Endothelial cell of umbilical vein (primary cell): ENCODE data around the gene FANCG. TPM values are rescaled to one million over a fixed set of nuclear protein-coding genes. Genes with fewer than 3 reads are reported as not detected.

Experiments used
- BruUV-seq: library from RNA; stranded (reverse); fragments of 400-500 nt; replicated peaks from 2 replicates; lab custom pipeline; 2021; lab: Mats Ljungman, UMichigan
- CTCF ChIA-PET: fragments of 300-600, 350-600 bp; sonication (Branson Sonifier 250); formaldehyde crosslinking; loops from one replicate; lab custom pipeline; 2021; ENCODE audit warnings: antibody characterized with exemption, inconsistent platforms; lab: Charles Lee
- POLR2A ChIA-PET: fragments of 300-600, 350-600 bp; sonication (Branson Sonifier 250); formaldehyde crosslinking; loops from one replicate; lab custom pipeline; 2021; ENCODE audit warnings: antibody characterized with exemption, inconsistent platforms; lab: Charles Lee
- DNase-seq: peaks from one replicate; pipeline ENCODE4 v3.0.0-alpha.2; 2011; ENCODE audit warnings: low read depth, low spot score
- FAIRE-seq: peaks from 2 replicates; lab custom pipeline; 2011; peaks lifted over from hg19 to GRCh38; lab: Jason Lieb, UNC
- H2AFZ ChIP-seq: 2 replicates; pipeline ENCODE4 v1.6.0; 2012; ENCODE audit warnings: low read depth, low read length, control low read depth, inconsistent platforms
- H3K27ac ChIP-seq: 2 replicates; pipeline ENCODE4 v1.5.1; 2011; ENCODE audit warnings: low read depth, mild to moderate bottlenecking, control low read depth, low read length, moderate library complexity; ENCODE audit not compliant: insufficient read depth
- H3K27me3 ChIP-seq, 2 experiments: 2 replicates each; pipeline versions ENCODE4 v1.6.0 to v1.6.1; 2011; ENCODE audit warnings: low read length in 2 of 2, mixed read lengths in 1 of 2; ENCODE audit not compliant: control insufficient read depth in 2 of 2, insufficient read depth in 2 of 2
- H3K36me3 ChIP-seq, 2 experiments: 2 replicates in 1 of 2; 3 replicates in 1 of 2; pipeline ENCODE4 v1.5.1; 2011; ENCODE audit warnings: low read length in 2 of 2, mild to moderate bottlenecking in 1 of 2, moderate library complexity in 1 of 2; ENCODE audit not compliant: control insufficient read depth in 2 of 2, insufficient read depth in 2 of 2; ENCODE audit errors: extremely low read depth in 1 of 2
- H3K4me1 ChIP-seq: 3 replicates; pipeline ENCODE4 v1.5.1; 2011; ENCODE audit warnings: mild to moderate bottlenecking, low read length; ENCODE audit not compliant: control insufficient read depth, insufficient read depth; ENCODE audit errors: extremely low read depth
- H3K4me2 ChIP-seq: 2 replicates; pipeline ENCODE4 v1.6.1; 2011; ENCODE audit warnings: low read length, control low read depth, mixed read lengths; ENCODE audit not compliant: insufficient read depth
- H3K4me3 ChIP-seq, 3 experiments: fragments of 200-600 bp in 1 of 3; sonication (generic), shearing (Covaris generic) in 1 of 3; replicated peaks in 1 of 3; 2 replicates each; pipeline ENCODE4 v1.5.1; 2011 to 2016; ENCODE audit warnings: control low read depth in 3 of 3, low read length in 3 of 3, mild to moderate bottlenecking in 2 of 3, inconsistent platforms in 1 of 3, low read depth in 1 of 3, moderate library complexity in 1 of 3; ENCODE audit not compliant: insufficient read depth in 1 of 3
- H3K79me2 ChIP-seq: 2 replicates; pipeline ENCODE4 v1.6.0; 2012; ENCODE audit warnings: low read length, inconsistent platforms; ENCODE audit not compliant: control insufficient read depth, insufficient read depth
- H3K9ac ChIP-seq: replicated peaks from 2 replicates; pipeline ENCODE3; 2011; ENCODE audit warnings: low read length, control low read depth; ENCODE audit not compliant: insufficient read depth; ENCODE audit errors: extremely low read depth
- H3K9me1 ChIP-seq: replicated peaks from 3 replicates; pipeline ENCODE4 v1.6.0; 2011; ENCODE audit warnings: mild to moderate bottlenecking, low read length; ENCODE audit not compliant: control insufficient read depth, insufficient read depth; ENCODE audit errors: extremely low read depth
- H3K9me3 ChIP-seq: replicated peaks from 2 replicates; pipeline ENCODE4 v1.5.1; 2012; ENCODE audit warnings: low read length, inconsistent platforms; ENCODE audit not compliant: control insufficient read depth, insufficient read depth
- H4K20me1 ChIP-seq: replicated peaks from 2 replicates; pipeline ENCODE3; 2011; ENCODE audit warnings: mild to moderate bottlenecking, low read length; ENCODE audit not compliant: control insufficient read depth, insufficient read depth; ENCODE audit errors: extremely low read depth
- EZH2 ChIP-seq: IDR thresholded peaks from 2 replicates; pipeline ENCODE4 v1.6.1; 2012; ENCODE audit warnings: borderline replicate concordance, low read depth, mild to moderate bottlenecking, moderate library complexity, low read length, inconsistent platforms; ENCODE audit not compliant: severe bottlenecking
- FOS ChIP-seq: IDR thresholded peaks from 2 replicates; pipeline ENCODE4 v1.6.1; 2011; ENCODE audit warnings: mild to moderate bottlenecking, low read length, moderate library complexity, borderline replicate concordance; ENCODE audit not compliant: insufficient read depth
- GATA2 ChIP-seq: IDR thresholded peaks from 2 replicates; pipeline ENCODE4 v1.7.0; 2011; ENCODE audit warnings: low read depth, mild to moderate bottlenecking, moderate library complexity, mixed read lengths, low read length; ENCODE audit not compliant: insufficient read length, insufficient read depth
- JUN ChIP-seq: IDR thresholded peaks from 2 replicates; pipeline ENCODE4 v1.6.1; 2011; ENCODE audit warnings: borderline replicate concordance, low read depth; ENCODE audit not compliant: insufficient read length, insufficient read depth
- MYC ChIP-seq: IDR thresholded peaks from one replicate; pipeline ENCODE4 v1.6.1; 2011; ENCODE audit warnings: mild to moderate bottlenecking, low read depth, low read length
- POLR2A ChIP-seq: IDR thresholded peaks from 2 replicates; pipeline ENCODE4 v1.6.1; 2012; ENCODE audit warnings: low read depth, mild to moderate bottlenecking, control low read depth, low read length
- POLR2AphosphoS5 ChIP-seq: IDR thresholded peaks from 2 replicates; pipeline ENCODE4 v1.6.1; 2012; ENCODE audit warnings: low read depth, mild to moderate bottlenecking, control low read depth, low read length, moderate library complexity; ENCODE audit not compliant: insufficient read depth
- dilution Hi-C: fragments of 300-500 bp; cut with MboI; formaldehyde crosslinking; loops from one replicate; pipeline ENCODE4 v1.15.0; 2019; ENCODE audit warnings: low sequenced_read_pairs; ENCODE audit not compliant: extremely low pct_ligation_motif_present
- intact Hi-C: fragments of 100-400 bp; cut with micrococcal nuclease; formaldehyde crosslinking; loops from one replicate; pipeline ENCODE4 v1.10.0; 2022
- polyA plus RNA-seq, 4 experiments: library from polyadenylated mRNA; depleted of rRNA in 3 of 4; stranded (reverse) in 3 of 4; unstranded in 1 of 4; fragments of >200 nt; gene quantifications; 2 replicates each; pipeline versions ENCODE4 v1.2.1 to v1.2.3, GENCODE V29; 2011 to 2012; ENCODE audit warnings: missing spikeins in 1 of 4
- total RNA-seq: library from RNA; stranded (reverse); gene quantifications from 2 replicates; pipeline ENCODE4 v1.2.3, GENCODE V29; 2021
- TF ChIP-seq, protein P1 (sequence below): IDR thresholded peaks from 2 replicates; pipeline ENCODE4 v1.6.1; 2011; ENCODE audit not compliant: insufficient read depth, insufficient read length
- TF ChIP-seq, protein P2 (sequence below), 2 donors: IDR thresholded peaks; 1 replicate in 1 of 2; 2 replicates in 1 of 2; pipeline ENCODE4 v1.5.1; 2011; ENCODE audit warnings: low read length in 2 of 2, mild to moderate bottlenecking in 2 of 2, moderate library complexity in 2 of 2, control low read depth in 1 of 2, inconsistent platforms in 1 of 2, low read depth in 1 of 2; ENCODE audit not compliant: insufficient read depth in 1 of 2; ENCODE audit errors: extremely low read depth in 1 of 2

FANCG gene
- total and polyA plus RNA-seq, 2 donors (not counting 3 experiments of a cell fraction or from before 2014, with no cell fraction given), result 31.6 to 58.0 TPM

DNA sequence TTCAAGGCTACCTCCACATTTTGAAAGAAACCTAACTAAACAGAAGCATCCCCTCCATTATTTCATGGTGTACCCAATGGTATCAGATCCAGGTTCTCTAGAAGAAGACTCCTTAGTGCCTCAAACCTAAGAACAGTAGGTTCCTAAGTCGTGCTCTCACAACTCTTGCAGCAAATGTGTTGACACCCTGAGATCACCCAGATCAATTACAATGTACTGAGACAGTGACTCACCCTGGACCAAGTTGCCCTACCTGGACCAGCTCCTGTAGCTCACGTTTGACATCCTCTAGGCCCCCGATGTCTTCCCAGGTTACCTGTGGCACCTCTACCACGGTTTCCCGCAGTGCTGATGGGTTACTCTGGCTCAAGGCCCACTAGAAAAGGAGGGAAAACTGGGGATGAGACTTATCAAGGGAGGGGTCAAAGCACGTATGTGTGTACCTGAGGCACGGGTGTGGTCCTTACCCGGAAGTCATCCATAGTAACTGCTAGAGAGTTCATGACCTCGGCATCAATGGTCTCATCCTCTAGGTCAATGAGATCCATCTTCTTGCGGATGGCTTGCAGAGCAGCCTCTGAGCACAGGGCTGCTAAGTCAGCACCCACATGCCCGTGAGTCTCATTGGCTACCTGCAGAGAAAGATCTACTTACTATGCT, 19.1 kb downstream of the FANCG start:
- Histone ChIP-seq H3K36me3 (peaks cover 76 to 84% of the 10 kb centered on the region in 2 experiments), H3K9me1 (no peaks in the 10 kb centered on the region), H3K27ac (no peak overlapping the region), H3K9ac (no peak overlapping the region), H3K27me3 (no peaks in the 10 kb centered on the region), H3K4me2 (no peak overlapping the region), H3K4me1 (no peaks in the 10 kb centered on the region), H4K20me1 (peaks cover 3% of the 10 kb centered on the region), H2AFZ (no peak overlapping the region), H3K79me2 (peaks cover 26% of the 10 kb centered on the region), H3K9me3 (no peaks in the 10 kb centered on the region), H3K4me3 (no peak overlapping the region)
- CTCF ChIA-PET, result interaction anchor here (1.7 to 2.1 kb wide), 2 partner anchors 9 to 161 kb away, joined by 6 to 16 read pairs; no protein-coding TSS in a partner anchor
- DNase-seq (no peak), FAIRE-seq (no peak)
- dilution Hi-C loops, result no loop called here
- POLR2A ChIA-PET, result no interaction called here
- intact Hi-C loops, result no loop called here
- BruUV-seq, result no TSS peak
- TF ChIP-seq POLR2A, result no peak
- TF ChIP-seq, protein P1, sequence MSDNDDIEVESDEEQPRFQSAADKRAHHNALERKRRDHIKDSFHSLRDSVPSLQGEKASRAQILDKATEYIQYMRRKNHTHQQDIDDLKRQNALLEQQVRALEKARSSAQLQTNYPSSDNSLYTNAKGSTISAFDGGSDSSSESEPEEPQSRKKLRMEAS, result no peak
- TF ChIP-seq, protein P2, sequence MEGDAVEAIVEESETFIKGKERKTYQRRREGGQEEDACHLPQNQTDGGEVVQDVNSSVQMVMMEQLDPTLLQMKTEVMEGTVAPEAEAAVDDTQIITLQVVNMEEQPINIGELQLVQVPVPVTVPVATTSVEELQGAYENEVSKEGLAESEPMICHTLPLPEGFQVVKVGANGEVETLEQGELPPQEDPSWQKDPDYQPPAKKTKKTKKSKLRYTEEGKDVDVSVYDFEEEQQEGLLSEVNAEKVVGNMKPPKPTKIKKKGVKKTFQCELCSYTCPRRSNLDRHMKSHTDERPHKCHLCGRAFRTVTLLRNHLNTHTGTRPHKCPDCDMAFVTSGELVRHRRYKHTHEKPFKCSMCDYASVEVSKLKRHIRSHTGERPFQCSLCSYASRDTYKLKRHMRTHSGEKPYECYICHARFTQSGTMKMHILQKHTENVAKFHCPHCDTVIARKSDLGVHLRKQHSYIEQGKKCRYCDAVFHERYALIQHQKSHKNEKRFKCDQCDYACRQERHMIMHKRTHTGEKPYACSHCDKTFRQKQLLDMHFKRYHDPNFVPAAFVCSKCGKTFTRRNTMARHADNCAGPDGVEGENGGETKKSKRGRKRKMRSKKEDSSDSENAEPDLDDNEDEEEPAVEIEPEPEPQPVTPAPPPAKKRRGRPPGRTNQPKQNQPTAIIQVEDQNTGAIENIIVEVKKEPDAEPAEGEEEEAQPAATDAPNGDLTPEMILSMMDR (IDR thresholded peaks at IDR 0.05; ENCODE audit: extremely low read depth in 1 of 2, insufficient read depth in 1 of 2, low read depth in 1 of 2, low read length in 2 of 2), result no peak
- no peak for TF ChIP-seq JUN
- TF ChIP-seq POLR2AphosphoS5, result no peak
- TF ChIP-seq FOS, result no peak
- TF ChIP-seq MYC, result no peak
- no peak for TF ChIP-seq GATA2
- TF ChIP-seq EZH2, result no peak
